Effector memory CD8-positive, alpha-beta T cell (primary cell): ENCODE results near the gene MAP3K7CL.

ENCODE experiments used
- ATAC-seq: fragments of 150-1000 bp; cut with Tn5 transposase; replicated peaks from 2 replicates; pipeline ENCODE4 v1.10.0; 2021; ENCODE audit warnings: mild to moderate bottlenecking, moderate library complexity
- DNase-seq, 3 experiments: peaks; one replicate each; pipeline ENCODE4 v3.0.0; 2021
- H3K27ac Mint-ChIP-seq, 2 donors: one replicate each; pipeline ENCODE4 v1.8.0; 2022; ENCODE audit warnings: mild to moderate bottlenecking in 2 of 2, mixed read lengths in 2 of 2, moderate library complexity in 2 of 2
- H3K27me3 Mint-ChIP-seq, 2 donors: one replicate each; pipeline ENCODE4 v1.8.0; 2022; ENCODE audit warnings: mixed read lengths in 2 of 2
- H3K36me3 Mint-ChIP-seq: one replicate; pipeline ENCODE4 v1.8.0; 2022; ENCODE audit warnings: mild to moderate bottlenecking, moderate library complexity, mixed read lengths; ENCODE audit not compliant: insufficient read depth
- H3K4me1 Mint-ChIP-seq, 2 donors: one replicate each; pipeline ENCODE4 v1.8.0; 2022; ENCODE audit warnings: low read depth in 2 of 2, mixed read lengths in 2 of 2
- H3K4me3 Mint-ChIP-seq, 2 donors: one replicate each; pipeline ENCODE4 v1.8.0; 2022; ENCODE audit warnings: mild to moderate bottlenecking in 2 of 2, mixed read lengths in 2 of 2, moderate library complexity in 2 of 2
- H3K9me3 Mint-ChIP-seq, 2 donors: one replicate each; pipeline ENCODE4 v1.8.0; 2022; ENCODE audit warnings: mixed read lengths in 2 of 2

The MAP3K7CL gene

GRCh38 chr21:29219165-29219770, 88.8 kb downstream of the MAP3K7CL start:
- ATAC-seq (no peak), DNase-seq (no peak)
- H3K9me3 Mint-ChIP-seq: no peaks in the 10 kb centered on the region
- H3K27ac Mint-ChIP-seq: no peak overlapping the region
- no peak overlapping the region for H3K4me3 Mint-ChIP-seq
- H3K27me3 Mint-ChIP-seq: peaks cover 0 to 5% of the 10 kb centered on the region in 2 donors
- H3K4me1 Mint-ChIP-seq: no peaks in the 10 kb centered on the region
- no peaks in the 10 kb centered on the region for H3K36me3 Mint-ChIP-seq

GRCh38 chr21:29221253-29221744, 90.9 kb downstream of the MAP3K7CL start:
- Mint-ChIP-seq H3K4me3 (no peak overlapping the region), H3K36me3 (no peaks in the 10 kb centered on the region), H3K9me3 (no peaks in the 10 kb centered on the region), H3K27ac (no peak overlapping the region), H3K4me1 (no peaks in the 10 kb centered on the region), H3K27me3 (peaks cover 6 to 10% of the 10 kb centered on the region in 2 donors)
- no peak for ATAC-seq
- no peak for DNase-seq

- Mint-ChIP-seq H3K9me3 (no peaks in the 10 kb centered on the region), H3K27ac (no peak overlapping the region), H3K4me3 (no peak overlapping the region), H3K4me1 (no peaks in the 10 kb centered on the region), H3K27me3 (peaks cover 14 to 18% of the 10 kb centered on the region in 2 donors), H3K36me3 (no peaks in the 10 kb centered on the region)
- ATAC-seq: no peak
- no peak for DNase-seq
Observed at GRCh38 chr21:29224006-29224405, 93.6 kb downstream of the MAP3K7CL start.
